Activated naive CD8-positive, alpha-beta T cell treated with anti-CD3 and anti-CD28 coated beads, Interleukin-2, amount 50 U/mL, for 24 hours (primary cell): ENCODE data around the gene SAPCD2.
"Not testable (repeated sequence)": the region's sequence is repeated elsewhere in the genome, so short reads cannot be mapped to it uniquely, and the experiment has no call there.

ENCODE experiments used
- ATAC-seq: fragments of 150-1000 bp; cut with Tn5 transposase; one replicate; pipeline ENCODE4 v1.10.0; 2021
- DNase-seq: peaks from one replicate; pipeline ENCODE4 v3.0.0; 2021
- H3K27ac Mint-ChIP-seq: one replicate; pipeline ENCODE4 v1.8.0; 2021; ENCODE audit warnings: mild to moderate bottlenecking, mixed read lengths
- H3K27me3 Mint-ChIP-seq: one replicate; pipeline ENCODE4 v1.8.0; 2021; ENCODE audit warnings: mixed read lengths
- H3K36me3 Mint-ChIP-seq: one replicate; pipeline ENCODE4 v1.8.0; 2021; ENCODE audit warnings: low read depth, mixed read lengths
- H3K4me1 Mint-ChIP-seq: one replicate; pipeline ENCODE4 v1.8.0; 2021; ENCODE audit warnings: mixed read lengths
- H3K4me3 Mint-ChIP-seq: one replicate; pipeline ENCODE4 v1.8.0; 2021; ENCODE audit warnings: mild to moderate bottlenecking, moderate library complexity, mixed read lengths
- H3K9me3 Mint-ChIP-seq: one replicate; pipeline ENCODE4 v1.8.0; 2021; ENCODE audit warnings: mixed read lengths

The SAPCD2 gene

DNA sequence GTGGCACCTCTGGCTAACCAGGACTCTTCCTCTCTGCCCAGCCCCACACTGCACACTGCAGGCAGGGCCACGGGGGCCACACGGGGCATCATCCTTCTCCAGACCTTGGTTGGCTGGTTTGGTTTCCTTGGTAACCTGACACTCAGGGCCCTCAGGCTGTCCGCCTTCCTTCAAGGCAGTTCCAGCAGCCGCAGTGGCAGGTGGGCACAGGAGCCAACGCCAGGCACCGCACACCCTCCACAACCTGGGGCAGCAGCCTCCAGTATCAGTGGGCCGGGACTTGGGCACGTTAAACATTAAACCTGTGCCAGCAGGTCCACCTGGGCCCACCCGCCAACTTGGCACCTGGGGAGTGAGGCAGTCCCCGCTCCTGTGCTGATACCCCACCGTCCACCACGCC lies 26.3 kb downstream of the SAPCD2 start:
- Mint-ChIP-seq H3K36me3 (no peaks in the 10 kb centered on the region), H3K27me3 (peaks cover 36% of the 10 kb centered on the region), H3K4me3 (no peak overlapping the region), H3K4me1 (peaks cover 20% of the 10 kb centered on the region), H3K9me3 (no peaks in the 10 kb centered on the region), H3K27ac (no peak overlapping the region)
- DNase-seq (no peak), ATAC-seq (no peak)

DNA sequence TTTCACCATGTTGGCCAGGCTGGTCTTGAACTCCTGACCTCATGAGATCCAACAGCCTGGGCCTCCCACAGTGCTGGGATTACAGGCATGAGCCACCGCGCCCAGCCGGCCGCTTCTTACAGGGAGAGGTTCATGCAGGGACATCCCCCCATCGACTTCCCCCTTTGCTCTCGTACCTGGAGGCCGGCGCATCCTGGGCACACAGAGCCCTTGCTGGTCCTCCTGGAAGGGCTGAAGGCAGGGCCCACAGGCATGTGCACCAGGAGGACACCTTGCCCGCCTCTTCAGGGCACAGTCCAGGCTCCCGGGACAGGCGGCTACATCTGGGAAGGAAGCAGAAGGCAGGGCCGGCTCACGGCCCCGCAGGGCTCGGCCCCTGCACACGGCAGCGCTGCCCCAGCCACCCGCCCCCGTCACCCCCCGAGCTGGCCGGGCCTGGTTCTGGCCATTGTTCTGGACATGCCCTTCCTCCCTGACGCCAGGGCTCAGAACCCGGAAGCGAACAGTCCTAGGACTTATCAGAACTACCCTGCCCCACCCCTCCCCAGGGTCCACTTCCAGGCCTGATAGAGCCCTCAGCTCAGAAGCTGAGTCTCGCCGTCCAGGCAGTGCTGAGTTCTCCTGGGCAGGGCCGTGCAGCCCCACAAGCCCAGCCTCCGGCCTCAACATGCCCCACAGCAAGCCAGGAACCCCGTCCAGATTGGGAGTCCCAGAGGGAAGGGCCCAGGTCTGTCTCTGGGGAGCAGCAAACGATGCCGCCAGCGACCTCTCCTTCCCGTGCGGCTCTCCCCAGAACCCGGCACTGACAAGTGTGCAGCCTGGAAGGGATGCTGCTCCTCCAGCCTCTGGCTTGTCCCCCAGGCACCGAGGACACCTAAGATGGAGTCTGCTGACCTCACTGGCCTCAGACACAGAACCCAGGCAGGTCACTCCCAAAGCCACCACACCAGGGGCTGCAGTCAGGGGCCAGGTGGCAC lies 27.3 kb downstream of the SAPCD2 start:
- ATAC-seq, result no peak
- Mint-ChIP-seq H3K36me3 (no peaks in the 10 kb centered on the region), H3K27ac (no peak overlapping the region), H3K4me3 (no peak overlapping the region), H3K4me1 (peaks cover 20% of the 10 kb centered on the region), H3K9me3 (no peaks in the 10 kb centered on the region), H3K27me3 (peaks cover 34% of the 10 kb centered on the region)
- DNase-seq, result no peak

DNA sequence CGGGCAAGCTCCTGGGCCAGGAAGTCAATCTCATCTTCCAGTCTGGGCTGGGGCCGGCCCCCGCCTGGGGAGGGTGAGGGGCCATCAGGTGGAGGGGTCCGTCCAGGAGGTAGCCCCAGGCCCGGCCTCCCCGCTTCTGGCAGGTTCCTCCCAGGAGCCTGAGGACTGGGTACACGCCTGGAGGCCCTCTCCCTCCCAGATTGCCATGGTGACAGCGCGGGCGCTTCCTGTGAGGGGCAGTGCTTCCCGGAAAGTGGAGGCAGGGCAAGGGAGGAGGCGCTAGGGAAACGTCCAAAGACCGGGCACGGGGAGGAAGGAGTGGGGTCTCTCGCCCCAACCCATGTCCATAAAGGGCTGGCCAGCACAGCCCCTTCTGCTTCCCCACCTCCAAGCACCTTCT lies 29.2 kb downstream of the SAPCD2 start:
- Mint-ChIP-seq H3K36me3 (no peaks in the 10 kb centered on the region), H3K27me3 (peaks cover 19% of the 10 kb centered on the region), H3K4me3 (no peak overlapping the region), H3K9me3 (no peaks in the 10 kb centered on the region), H3K4me1 (peaks cover 16% of the 10 kb centered on the region), H3K27ac (no peak overlapping the region)
- no peak for ATAC-seq
- DNase-seq, result no peak

DNA sequence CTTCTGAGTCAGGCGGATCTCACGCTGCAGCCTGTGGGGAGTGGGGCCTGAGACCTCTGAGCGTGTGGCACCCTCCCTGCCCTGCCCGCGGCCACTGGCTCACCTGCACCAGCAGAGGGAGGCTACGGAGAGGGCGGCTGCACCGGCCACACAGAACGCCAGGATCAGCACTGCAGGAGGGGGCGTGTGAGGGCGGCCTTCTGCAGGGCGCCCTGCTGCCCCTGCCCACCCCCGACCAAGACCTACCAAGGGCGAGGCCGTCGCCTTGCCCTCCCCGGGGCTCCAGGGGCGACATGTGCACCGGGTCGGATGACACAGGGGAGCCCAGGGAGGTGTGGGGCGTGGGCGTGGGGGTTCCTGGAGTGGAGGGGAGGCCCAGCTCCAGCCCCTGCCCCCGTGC lies 29.8 kb downstream of the SAPCD2 start:
- no peak for ATAC-seq
- H3K4me3 Mint-ChIP-seq, result no peak overlapping the region

DNA sequence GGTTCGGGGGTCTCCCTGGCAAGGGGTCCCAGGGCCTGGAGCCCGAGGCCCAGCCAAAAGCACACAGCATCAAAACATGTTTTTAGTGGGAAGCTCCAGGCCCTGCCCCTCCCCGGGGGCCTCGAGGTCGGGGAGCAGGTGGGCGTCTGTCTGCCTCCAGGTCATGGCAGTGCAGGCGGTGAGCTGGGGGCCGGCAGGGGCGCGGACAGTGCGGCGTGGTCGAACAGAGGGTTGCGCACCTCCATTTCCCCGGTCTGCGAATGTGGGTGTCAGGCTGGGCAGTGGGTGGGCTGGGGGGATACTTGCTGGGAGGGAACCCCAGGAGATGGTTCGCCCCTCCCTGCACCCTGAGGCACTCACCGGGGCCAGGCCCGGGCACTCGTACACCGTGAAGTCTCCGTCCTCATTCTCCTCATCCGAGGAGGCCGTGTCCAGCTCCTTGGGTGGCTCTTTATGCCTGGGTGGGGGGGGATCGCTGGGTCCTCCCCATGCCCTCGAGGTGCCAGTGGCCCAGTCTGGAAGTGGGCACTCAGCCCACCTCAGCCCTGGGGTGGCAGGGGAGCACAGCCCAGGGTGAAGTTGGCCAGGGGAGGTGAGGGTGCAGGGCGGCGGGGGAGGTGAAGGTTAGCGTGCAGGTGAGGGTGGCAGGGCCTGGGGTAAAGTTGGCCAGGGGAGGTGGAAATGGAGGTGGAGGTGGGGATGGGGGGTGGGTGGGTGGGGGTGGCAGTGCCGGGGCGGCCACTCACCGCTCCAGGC lies 30.6 kb downstream of the SAPCD2 start:
- Mint-ChIP-seq H3K9me3 (no peaks in the 10 kb centered on the region), H3K36me3 (no peaks in the 10 kb centered on the region), H3K4me1 (peaks cover 17% of the 10 kb centered on the region), H3K27me3 (peaks cover 14% of the 10 kb centered on the region), H3K4me3 (no peak overlapping the region), H3K27ac (no peak overlapping the region)
- no peak for ATAC-seq
- DNase-seq, result no peak

More for the DNA sequence above, 29.8 kb downstream of the SAPCD2 start:
- Mint-ChIP-seq H3K9me3 (no peaks in the 10 kb centered on the region), H3K36me3 (no peaks in the 10 kb centered on the region), H3K4me1 (peaks cover 16% of the 10 kb centered on the region), H3K27ac (no peak overlapping the region), H3K27me3 (peaks cover 19% of the 10 kb centered on the region)
- DNase-seq, result no peak

DNA sequence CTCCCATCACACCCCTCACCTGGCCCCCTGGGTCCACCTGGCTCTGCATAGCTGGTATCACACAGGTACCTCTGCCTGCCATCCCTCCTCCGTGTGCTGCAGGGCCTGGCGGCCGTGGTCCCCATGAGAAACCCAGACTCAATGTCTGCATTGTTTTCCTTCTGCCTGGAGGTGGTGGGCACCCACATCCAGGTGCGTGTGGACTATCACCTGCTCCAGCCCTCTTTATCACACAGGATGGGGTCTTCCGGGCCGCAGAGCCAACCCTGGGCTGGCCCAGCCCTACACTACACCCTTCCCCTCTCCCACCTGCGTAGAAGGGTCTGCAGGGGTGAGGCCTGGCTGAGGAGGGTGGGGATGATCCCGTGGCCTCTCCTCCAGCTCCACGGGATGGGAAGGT lies 31.4 kb downstream of the SAPCD2 start:
- no peak for DNase-seq
- Mint-ChIP-seq H3K9me3 (no peaks in the 10 kb centered on the region), H3K36me3 (no peaks in the 10 kb centered on the region), H3K27ac (no peak overlapping the region), H3K4me3 (no peak overlapping the region), H3K27me3 (peaks cover 7% of the 10 kb centered on the region), H3K4me1 (peaks cover 13% of the 10 kb centered on the region)
- no peak for ATAC-seq

DNA sequence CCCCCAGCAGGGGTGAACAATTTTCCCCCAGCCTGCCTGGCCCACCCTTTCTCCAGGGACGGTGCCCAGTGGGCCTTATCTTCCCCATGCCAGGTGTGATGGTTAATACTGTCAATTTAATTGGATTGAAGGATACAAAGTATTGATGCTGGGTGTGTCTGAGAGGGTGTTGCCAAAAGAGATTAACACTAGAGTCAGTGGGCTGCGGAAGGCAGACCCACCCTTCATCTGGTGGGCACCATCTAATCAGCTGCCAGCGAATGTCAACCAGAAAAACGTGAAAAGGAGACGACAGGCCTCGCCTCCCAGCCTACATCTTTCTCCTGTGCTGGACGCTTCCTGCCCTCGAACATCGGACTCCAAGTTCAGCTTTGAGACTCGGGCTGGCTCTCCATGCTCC lies 32.9 kb downstream of the SAPCD2 start:
- ATAC-seq (no peak), DNase-seq (no peak)
- H3K9me3 Mint-ChIP-seq, result no peaks in the 10 kb centered on the region
- H3K4me3 Mint-ChIP-seq, result no peak overlapping the region
- H3K27ac Mint-ChIP-seq, result no peak overlapping the region
- H3K36me3 Mint-ChIP-seq, result no peaks in the 10 kb centered on the region
- H3K4me1 Mint-ChIP-seq, result peaks cover 20% of the 10 kb centered on the region
- H3K27me3 Mint-ChIP-seq, result peaks cover 2% of the 10 kb centered on the region

DNA sequence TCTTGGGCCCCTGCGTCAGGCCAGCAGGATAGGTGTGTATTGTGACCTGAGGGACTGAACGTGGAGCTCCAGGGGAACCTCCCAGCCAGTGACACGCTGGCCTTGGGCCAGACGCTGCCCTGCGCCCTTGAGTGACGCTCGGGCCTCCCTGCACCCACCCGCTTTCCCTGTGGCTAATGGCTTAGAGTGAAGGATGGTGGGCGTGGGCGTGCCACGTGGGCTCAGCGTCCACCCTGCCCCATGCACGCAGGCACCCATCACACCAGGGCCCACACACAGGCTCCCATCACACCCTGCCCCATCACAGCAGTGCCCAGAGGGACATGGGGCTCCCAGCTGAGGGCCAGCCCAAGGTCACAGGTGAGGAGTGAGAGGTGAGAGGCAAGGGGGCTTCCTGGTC lies 33.3 kb downstream of the SAPCD2 start:
- Mint-ChIP-seq H3K27ac (no peak overlapping the region), H3K27me3 (peaks cover 2% of the 10 kb centered on the region), H3K4me1 (peaks cover 22% of the 10 kb centered on the region), H3K9me3 (no peaks in the 10 kb centered on the region), H3K36me3 (no peaks in the 10 kb centered on the region), H3K4me3 (no peak overlapping the region)
- ATAC-seq (no peak), DNase-seq (no peak)

DNA sequence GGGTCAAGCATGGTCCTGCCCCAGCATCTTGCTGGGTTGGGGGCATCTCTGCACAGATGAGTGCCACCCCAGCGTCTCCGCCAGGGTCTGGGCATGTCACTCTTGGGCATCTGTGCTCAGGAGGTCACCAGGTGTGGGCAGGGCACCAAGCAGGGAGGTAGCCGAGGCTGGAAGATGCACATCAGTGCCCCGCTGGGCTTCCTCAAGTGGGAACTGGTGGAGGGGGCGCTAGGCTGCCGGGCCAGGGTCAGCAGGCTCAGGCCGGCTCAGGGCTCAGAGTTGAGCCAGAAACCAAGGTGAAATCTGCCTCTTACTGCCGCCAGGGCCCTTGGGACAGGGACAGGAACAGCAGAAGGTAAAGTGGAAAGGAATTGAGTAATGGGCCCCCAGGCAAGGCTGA lies 34.4 kb downstream of the SAPCD2 start:
- no peaks in the 10 kb centered on the region for H3K36me3 Mint-ChIP-seq

DNA sequence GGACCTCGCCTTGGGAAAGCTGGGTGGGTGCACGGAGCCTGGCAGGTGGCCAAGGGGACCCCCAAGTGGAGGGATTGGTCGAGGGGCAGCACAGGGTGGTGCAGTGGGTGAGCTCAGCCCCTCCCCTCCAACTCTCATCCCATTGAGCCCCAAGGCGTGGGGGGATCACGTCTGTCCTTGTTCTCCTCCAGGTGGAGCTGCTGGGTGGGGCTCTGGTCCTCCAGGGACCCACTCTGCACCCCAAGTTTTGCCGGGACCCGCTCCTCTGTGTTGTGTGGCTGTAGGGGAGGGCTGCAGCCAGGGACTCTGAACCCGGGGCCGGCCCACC lies 34.9 kb downstream of the SAPCD2 start:
- DNase-seq (no peak), ATAC-seq (no peak)
- no peak overlapping the region for H3K4me3 Mint-ChIP-seq

More for the DNA sequence above, 34.4 kb downstream of the SAPCD2 start:
- peaks cover 25% of the 10 kb centered on the region for H3K4me1 Mint-ChIP-seq
- no peaks in the 10 kb centered on the region for H3K27me3 Mint-ChIP-seq
- ATAC-seq (no peak), DNase-seq (no peak)
- no peaks in the 10 kb centered on the region for H3K9me3 Mint-ChIP-seq
- no peak overlapping the region for H3K27ac Mint-ChIP-seq
- no peak overlapping the region for H3K4me3 Mint-ChIP-seq

DNA sequence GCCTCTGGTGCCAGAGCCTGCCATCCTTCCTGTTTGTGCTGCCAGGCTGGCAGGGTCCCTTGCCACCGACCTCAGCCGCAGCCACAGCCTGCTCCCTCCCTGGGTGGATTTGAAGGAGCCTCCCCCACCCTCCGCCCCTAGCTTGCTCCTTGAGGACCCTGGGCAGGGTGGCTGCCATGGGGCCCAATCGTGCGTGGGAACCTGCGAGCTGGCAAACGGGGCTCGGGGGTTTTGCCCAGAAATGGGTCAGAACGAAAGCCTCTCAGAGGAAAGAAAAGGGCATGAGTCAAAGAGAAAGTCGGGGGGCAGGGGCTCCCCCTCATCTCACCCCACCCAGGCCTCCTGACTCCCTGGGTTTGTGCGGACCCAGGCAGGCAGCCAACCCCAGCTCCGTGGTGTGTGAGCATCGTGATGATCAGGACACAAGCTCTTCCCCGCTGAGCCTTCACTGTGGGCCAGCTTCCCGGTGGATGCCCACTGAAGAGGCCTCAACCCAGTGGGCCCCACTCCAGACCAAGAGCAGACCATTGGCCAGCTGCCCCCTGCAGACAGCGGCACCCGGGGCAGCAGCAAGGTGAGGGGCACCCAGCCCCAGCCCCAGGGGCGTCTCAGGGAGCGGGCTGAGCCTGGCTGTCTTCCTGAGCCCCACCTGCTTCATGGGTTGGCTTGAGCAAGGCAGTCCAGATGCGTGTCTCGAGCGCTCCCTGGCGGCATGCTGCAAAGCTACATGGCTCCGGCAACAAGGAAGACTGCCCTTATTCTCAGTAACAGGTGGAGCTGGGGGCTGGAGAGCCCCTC lies 35.4 kb downstream of the SAPCD2 start:
- H3K4me1 Mint-ChIP-seq, result peaks cover 36% of the 10 kb centered on the region
- peak; percentile 83 for ATAC-seq
- peak overlapping the region; percentile 59 for H3K4me3 Mint-ChIP-seq
- H3K27ac Mint-ChIP-seq, result peak overlapping the region; percentile 65
- no peaks in the 10 kb centered on the region for H3K36me3 Mint-ChIP-seq
- DNase-seq, result peak; percentile 91
- no peaks in the 10 kb centered on the region for H3K27me3 Mint-ChIP-seq
- H3K9me3 Mint-ChIP-seq, result no peaks in the 10 kb centered on the region

More for the DNA sequence above, 34.9 kb downstream of the SAPCD2 start:
- Mint-ChIP-seq H3K9me3 (no peaks in the 10 kb centered on the region), H3K27me3 (no peaks in the 10 kb centered on the region), H3K36me3 (no peaks in the 10 kb centered on the region), H3K4me1 (peaks cover 30% of the 10 kb centered on the region), H3K27ac (no peak overlapping the region)

DNA sequence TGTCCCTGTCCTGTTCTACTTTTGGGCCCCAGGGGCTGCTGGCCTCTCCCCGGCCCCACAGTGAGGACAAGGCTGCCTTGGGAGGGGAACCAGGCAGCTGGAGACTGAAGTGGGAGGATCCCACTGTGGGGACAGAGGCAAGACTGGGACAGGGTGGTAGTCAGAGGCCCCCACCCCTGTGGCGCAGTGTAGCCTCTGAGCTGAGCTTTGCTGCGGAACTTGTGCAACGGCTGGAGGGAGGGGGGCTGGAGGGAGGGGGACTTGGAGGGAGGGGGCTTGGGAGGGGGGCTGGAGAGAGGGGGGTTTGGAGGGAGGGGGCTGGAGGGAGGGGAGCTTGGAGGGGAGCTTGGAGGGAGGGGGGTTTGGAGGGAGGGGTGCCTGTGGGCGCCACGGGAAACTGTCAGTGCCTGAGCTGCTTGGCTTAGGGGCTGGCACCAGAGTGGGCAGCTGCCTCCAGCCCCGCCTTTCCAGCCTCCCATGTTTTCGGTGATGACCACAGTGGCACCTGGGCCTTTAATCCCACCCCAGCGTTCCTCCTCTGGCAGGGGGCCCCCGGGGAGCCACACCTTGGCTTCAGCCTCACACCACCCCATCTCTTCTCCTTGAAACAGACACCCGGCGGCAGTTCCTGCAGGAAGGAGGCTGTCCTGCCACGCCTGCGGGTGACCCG lies 36.2 kb downstream of the SAPCD2 start:
- peak overlapping the region; percentile 59 for H3K4me3 Mint-ChIP-seq
- DNase-seq (no peak), ATAC-seq (peak; percentile 5)
- peaks cover 42% of the 10 kb centered on the region for H3K4me1 Mint-ChIP-seq
- peak overlapping the region; percentile 65 for H3K27ac Mint-ChIP-seq
- no peaks in the 10 kb centered on the region for H3K36me3 Mint-ChIP-seq
- peaks cover 1% of the 10 kb centered on the region for H3K27me3 Mint-ChIP-seq
- H3K9me3 Mint-ChIP-seq, result no peaks in the 10 kb centered on the region

DNA sequence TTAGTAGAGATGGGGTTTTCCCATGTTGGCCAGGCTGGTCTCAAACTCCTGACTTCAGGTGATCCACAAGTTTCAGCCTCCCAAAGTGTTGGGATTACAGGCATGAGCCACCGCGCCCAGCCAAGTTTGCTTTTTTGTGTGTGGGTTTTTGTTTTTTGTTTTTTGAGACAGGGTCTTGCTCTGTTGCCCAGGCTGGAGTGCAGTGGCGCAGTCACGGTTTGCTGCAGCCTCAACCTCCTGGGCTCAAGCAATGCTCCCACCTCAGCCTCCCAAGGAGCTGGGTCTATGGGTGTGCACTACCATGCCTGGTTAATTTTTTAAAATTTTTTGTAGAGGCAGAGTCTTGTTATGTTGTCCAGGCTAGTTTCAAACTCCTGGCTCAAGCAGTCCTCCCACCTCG lies 36.9 kb downstream of the SAPCD2 start:
- DNase-seq, H3K27me3 Mint-ChIP-seq, H3K36me3 Mint-ChIP-seq, H3K4me3 Mint-ChIP-seq, H3K27ac Mint-ChIP-seq, ATAC-seq, H3K9me3 Mint-ChIP-seq: not testable (repeated sequence)
- H3K4me1 Mint-ChIP-seq, result peaks cover 48% of the 10 kb centered on the region

DNA sequence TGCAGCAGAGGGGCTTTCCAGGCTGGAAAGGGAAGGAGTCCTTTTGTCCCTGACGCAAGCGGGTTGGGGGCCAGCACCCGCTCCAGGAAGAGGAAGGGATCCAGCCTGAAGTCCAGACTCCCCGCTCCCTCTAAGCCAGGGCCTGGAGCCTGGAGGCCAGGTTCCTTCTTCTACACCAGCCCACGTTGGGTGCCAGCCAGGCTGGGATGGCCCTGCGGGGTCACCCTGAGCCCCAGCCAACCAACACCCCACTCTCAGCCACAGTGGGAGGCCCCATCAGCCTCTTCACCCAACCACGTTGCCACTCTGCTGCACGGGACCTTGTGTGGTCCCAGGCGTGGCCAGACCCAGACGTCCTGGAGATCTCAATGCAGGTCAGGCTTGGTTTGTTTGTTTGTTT lies 37.5 kb downstream of the SAPCD2 start:
- H3K27ac Mint-ChIP-seq, result peak overlapping the region; percentile 26
- no peaks in the 10 kb centered on the region for H3K36me3 Mint-ChIP-seq
- H3K4me1 Mint-ChIP-seq, result peaks cover 48% of the 10 kb centered on the region
- H3K4me3 Mint-ChIP-seq, result peak overlapping the region; percentile 34
- H3K27me3 Mint-ChIP-seq, result peaks cover 1% of the 10 kb centered on the region
- no peak for DNase-seq
- H3K9me3 Mint-ChIP-seq, result no peaks in the 10 kb centered on the region
- no peak for ATAC-seq
